Stimulated activated CD4-positive, alpha-beta T cell treated with anti-CD3 and anti-CD28 coated beads, Interleukin-12 subunit alpha, Interleukin-12 subunit beta, amount 100 ng/mL, for 4 hours (primary cell): ENCODE results near the gene ARHGEF7.

ENCODE experiments used
- DNase-seq: peaks from one replicate; pipeline ENCODE4 v3.0.0-alpha.2; 2020

ARHGEF7 gene

GRCh38 chr13:111259058-111259457 is 143.9 kb downstream of the ARHGEF7 start:
- DNase-seq: no peak

- no peak for DNase-seq
These were observed 146.2 kb downstream of the ARHGEF7 start for GRCh38 chr13:111261326-111261725.

GRCh38 chr13:111262281-111262680 is 147.2 kb downstream of the ARHGEF7 start:
- no peak for DNase-seq

GRCh38 chr13:111262715-111263114 is 147.6 kb downstream of the ARHGEF7 start:
- DNase-seq: no peak

GRCh38 chr13:111263566-111263965 is 148.5 kb downstream of the ARHGEF7 start:
- no peak for DNase-seq

- DNase-seq: no peak
These were observed 150.0 kb downstream of the ARHGEF7 start for GRCh38 chr13:111265006-111265700.

- DNase-seq: no peak
These were observed 150.6 kb downstream of the ARHGEF7 start for GRCh38 chr13:111265701-111266035.

GRCh38 chr13:111267205-111267604 is 152.1 kb downstream of the ARHGEF7 start:
- no peak for DNase-seq

GRCh38 chr13:111267784-111268183 is 152.7 kb downstream of the ARHGEF7 start:
- no peak for DNase-seq

GRCh38 chr13:111269508-111269907 is 154.4 kb downstream of the ARHGEF7 start:
- no peak for DNase-seq

GRCh38 chr13:111270126-111270525 is 155.0 kb downstream of the ARHGEF7 start:
- DNase-seq: no peak

GRCh38 chr13:111270765-111271698 is 155.9 kb downstream of the ARHGEF7 start:
- no peak for DNase-seq

GRCh38 chr13:111272117-111272516 is 157.0 kb downstream of the ARHGEF7 start:
- DNase-seq: no peak

GRCh38 chr13:111275382-111275781 is 160.3 kb downstream of the ARHGEF7 start:
- no peak for DNase-seq

GRCh38 chr13:111275995-111276618 is 161.0 kb downstream of the ARHGEF7 start:
- no peak for DNase-seq

GRCh38 chr13:111278258-111278657 is 163.1 kb downstream of the ARHGEF7 start:
- no peak for DNase-seq

GRCh38 chr13:111278743-111279652 is 163.9 kb downstream of the ARHGEF7 start:
- no peak for DNase-seq

- no peak for DNase-seq
These were observed 165.1 kb downstream of the ARHGEF7 start for GRCh38 chr13:111280226-111280625.

GRCh38 chr13:111280681-111281585 is 165.8 kb downstream of the ARHGEF7 start:
- DNase-seq: no peak

GRCh38 chr13:111281751-111282311 is 166.7 kb downstream of the ARHGEF7 start:
- DNase-seq: no peak

- no peak for DNase-seq
These were observed 167.3 kb downstream of the ARHGEF7 start for GRCh38 chr13:111282425-111282824.
